ENCODE data around the gene DCUN1D1.

DNA sequence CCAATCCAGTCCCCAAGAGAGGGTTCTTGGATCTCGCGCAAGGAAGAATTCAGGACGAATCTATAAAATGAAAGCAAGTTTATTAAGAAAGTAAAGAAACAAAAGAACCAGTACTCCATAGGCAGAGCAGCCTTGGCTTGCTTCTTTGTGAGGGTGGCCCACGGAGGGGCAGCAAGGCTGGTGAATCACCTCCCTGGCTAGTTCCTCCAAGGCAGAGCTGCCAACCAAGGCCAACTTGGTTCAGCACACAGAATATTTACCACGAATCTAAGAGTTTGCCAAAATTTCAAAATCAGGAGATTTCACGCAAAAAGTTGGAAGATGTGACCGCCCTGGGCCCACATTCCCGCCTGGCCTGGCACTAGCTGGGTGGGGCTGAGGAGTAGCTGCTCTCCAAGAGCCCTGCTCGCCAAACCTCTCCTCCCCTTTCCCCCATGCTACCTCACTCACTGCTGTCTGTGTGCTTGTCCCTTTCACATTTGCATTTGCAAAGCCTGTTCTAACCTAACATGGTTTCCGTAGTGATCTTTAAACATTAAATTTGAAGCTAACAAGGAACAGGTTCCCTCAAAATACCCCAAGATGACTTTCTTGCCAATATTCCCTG lies 26.2 kb upstream of the DCUN1D1 start:
- TF ChIP-seq POLR2AphosphoS5 (IDR thresholded peaks at IDR 0.05; ENCODE audit: insufficient read depth in 1 of 2, low read depth in 1 of 2) (no peak), POLR2A (IDR thresholded peaks at IDR 0.05) (no peak)
- TF ChIP-seq, protein P1, sequence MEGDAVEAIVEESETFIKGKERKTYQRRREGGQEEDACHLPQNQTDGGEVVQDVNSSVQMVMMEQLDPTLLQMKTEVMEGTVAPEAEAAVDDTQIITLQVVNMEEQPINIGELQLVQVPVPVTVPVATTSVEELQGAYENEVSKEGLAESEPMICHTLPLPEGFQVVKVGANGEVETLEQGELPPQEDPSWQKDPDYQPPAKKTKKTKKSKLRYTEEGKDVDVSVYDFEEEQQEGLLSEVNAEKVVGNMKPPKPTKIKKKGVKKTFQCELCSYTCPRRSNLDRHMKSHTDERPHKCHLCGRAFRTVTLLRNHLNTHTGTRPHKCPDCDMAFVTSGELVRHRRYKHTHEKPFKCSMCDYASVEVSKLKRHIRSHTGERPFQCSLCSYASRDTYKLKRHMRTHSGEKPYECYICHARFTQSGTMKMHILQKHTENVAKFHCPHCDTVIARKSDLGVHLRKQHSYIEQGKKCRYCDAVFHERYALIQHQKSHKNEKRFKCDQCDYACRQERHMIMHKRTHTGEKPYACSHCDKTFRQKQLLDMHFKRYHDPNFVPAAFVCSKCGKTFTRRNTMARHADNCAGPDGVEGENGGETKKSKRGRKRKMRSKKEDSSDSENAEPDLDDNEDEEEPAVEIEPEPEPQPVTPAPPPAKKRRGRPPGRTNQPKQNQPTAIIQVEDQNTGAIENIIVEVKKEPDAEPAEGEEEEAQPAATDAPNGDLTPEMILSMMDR (IDR thresholded peaks at IDR 0.05), result no peak
